Testis (tissue), 2 donors: ENCODE results near the gene AK4.

Experiments used
- CTCF ChIP-seq, 3 experiments: fragments of 450-650 bp in 2 of 3; fragments of 200-600 bp in 1 of 3; sonication (generic) in 1 of 3; IDR thresholded peaks; one replicate each; pipeline ENCODE4 v1.5.1; 2016 to 2019; ENCODE audit warnings: antibody characterized with exemption in 3 of 3, mild to moderate bottlenecking in 2 of 3, moderate library complexity in 1 of 3
- POLR2A ChIP-seq: fragments of 450-650 bp; IDR thresholded peaks from one replicate; pipeline ENCODE4 v1.6.1; 2017; ENCODE audit warnings: antibody characterized with exemption, mild to moderate bottlenecking, moderate library complexity

- TF ChIP-seq CTCF (IDR thresholded peaks at IDR 0.05) (no peak), POLR2A (no peak)
Measured at GRCh38 chr1:65200411-65200810, 52.4 kb downstream of the AK4 start.
